WI38 (cell line): ENCODE measurements around the gene PAQR3.

ENCODE experiments used
- H3K4me3 ChIP-seq: 2 replicates; pipeline ENCODE4 v1.5.1; 2011; ENCODE audit warnings: low read depth, mild to moderate bottlenecking, control low read depth, low read length
- CTCF ChIP-seq: IDR thresholded peaks from 2 replicates; pipeline ENCODE4 v1.5.1; 2012; ENCODE audit warnings: low read depth, mild to moderate bottlenecking, control low read depth, low read length

Gene PAQR3

GRCh38 chr4:78863254-78863869 lies 75.9 kb downstream of the PAQR3 start:
- no peak overlapping the region for H3K4me3 ChIP-seq
- TF ChIP-seq CTCF, result no peak

GRCh38 chr4:78862314-78862737 lies 76.9 kb downstream of the PAQR3 start:
- no peak for TF ChIP-seq CTCF
- H3K4me3 ChIP-seq, result no peak overlapping the region
